GM21619 (cell line): ENCODE measurements around the gene FAF1.
A peak's percentile ranks its signal among the peaks of the same experiment; 100 is the strongest.
"Not testable (repeated sequence)": the region's sequence is repeated elsewhere in the genome, so short reads cannot be mapped to it uniquely, and the experiment has no call there.

Experiments used
- ATAC-seq: cut with Tn5 transposase; IDR thresholded peaks from one replicate; pipeline ENCODE4 v1.9.1; 2021; ENCODE audit not compliant: unreplicated experiment

FAF1 gene

GRCh38 chr1:50591598-50591997, 368.5 kb downstream of the FAF1 start:
- no peak for ATAC-seq

DNA sequence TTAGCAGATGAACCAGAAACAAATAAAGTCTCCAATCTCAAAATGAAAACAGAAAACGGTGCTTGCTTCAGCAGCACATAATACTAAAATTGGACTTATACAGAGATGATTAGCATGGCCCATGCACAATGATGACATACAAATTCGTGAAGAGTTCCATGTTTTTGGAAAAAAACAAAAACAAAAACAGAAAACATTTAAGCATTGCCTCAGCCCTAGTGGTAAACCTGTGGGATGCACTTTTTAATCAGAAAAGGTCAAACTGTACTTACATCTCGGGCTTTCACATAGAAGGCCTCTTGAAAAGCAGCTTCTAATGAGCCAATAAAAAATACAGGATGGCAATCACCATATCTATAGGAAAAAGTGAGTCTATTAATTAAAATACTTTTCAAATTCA, 377.7 kb downstream of the FAF1 start:
- no peak for ATAC-seq

DNA sequence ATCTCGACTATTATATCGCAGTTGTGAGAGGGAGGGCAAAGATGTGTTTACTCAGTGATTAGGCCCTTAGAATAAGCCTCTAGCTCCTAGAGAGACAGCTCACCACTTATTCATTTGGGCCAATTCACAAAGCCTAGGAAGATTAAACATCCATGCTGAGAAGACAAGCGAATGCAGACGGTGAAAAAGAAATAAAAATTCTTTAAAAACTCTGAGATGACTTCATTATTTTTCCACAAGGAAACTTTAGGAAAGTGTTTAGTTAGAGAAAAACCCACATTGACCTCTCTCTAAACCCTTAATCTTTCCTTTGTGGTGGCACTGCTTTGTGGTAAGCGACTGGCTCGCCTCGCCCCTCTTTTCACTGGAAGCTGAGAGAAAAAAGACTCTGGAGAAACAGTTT, 390.0 kb downstream of the FAF1 start:
- ATAC-seq: no peak

GRCh38 chr1:50568782-50569181, 391.3 kb downstream of the FAF1 start:
- ATAC-seq: no peak

DNA sequence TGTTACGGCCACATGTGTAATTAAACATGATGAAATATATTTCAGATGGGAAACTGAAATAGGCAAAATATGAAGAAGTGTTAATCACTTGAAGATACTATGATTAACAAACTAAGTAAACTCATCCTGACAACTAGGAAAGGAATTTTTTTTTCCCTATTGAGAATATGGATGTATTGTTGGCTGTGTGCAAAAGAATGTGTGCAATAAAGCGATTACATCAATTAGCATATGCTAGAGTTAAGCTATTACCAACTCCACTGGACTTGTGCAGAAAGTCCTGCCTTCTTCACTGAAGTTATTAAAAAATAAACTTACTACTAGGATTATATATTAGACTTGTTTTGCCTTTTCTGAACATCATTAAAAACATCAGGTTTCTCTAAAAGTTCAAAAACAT, 393.7 kb downstream of the FAF1 start:
- no peak for ATAC-seq

GRCh38 chr1:50564417-50564816, 395.6 kb downstream of the FAF1 start:
- no peak for ATAC-seq

GRCh38 chr1:50562106-50562505, 398.0 kb downstream of the FAF1 start:
- ATAC-seq: no peak

GRCh38 chr1:50559421-50559820, 400.6 kb downstream of the FAF1 start:
- no peak for ATAC-seq

DNA sequence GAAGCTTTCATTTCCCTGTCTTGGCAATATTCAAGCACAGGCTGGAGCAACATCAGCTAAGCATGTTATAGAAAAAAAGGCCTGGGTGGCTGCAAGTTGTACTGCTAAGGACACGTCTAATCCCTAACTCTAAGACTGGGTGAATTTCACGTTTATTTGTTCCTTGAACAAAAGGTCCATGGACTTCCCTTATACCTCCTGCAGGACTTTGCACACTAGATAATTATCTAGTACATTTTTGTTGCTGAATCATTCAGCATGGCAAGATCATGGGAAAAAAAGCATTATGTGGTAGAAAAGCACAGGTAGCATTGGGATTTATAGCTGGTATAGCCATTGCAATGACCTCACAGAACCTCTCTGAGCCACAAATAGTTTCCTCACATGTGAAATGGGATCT, 406.1 kb downstream of the FAF1 start:
- ATAC-seq: no peak

DNA sequence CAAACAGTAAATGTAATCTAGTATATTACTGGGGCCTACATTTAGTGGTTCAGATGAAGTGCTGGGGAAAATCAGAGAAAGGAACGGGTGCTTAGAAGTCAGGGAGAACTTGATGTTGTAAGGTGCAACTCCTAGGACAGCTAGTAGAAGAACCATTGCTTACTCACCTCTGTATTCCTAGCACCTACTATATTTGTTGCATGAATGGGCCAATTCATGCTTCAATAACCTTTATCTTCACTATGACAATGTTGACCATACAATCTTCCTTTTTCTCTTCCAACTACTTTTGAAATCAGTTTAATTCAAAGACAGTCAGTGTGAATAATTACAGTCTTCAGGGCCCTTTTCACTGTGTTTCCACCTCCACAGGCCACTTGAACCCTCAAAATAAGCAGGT, 411.8 kb downstream of the FAF1 start:
- ATAC-seq: no peak

DNA sequence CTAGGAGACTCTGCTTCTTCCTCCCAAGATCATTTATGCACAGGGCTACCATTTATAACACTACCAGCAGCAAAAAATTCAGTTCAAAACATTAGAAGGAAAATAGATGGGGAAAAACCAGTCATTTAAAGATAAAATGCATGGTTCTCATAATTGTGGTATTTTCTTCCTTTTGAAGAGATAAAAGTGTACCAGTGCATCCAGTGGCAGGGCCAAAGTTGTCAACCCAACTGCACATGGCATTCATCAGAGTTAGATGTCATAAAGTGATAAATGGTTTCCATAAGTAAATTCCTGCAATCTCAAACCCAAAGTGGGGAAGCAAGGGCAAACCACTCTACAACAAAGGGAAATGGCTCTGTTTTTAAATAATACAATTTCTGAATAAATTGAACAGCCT, 417.7 kb downstream of the FAF1 start:
- ATAC-seq: no peak

DNA sequence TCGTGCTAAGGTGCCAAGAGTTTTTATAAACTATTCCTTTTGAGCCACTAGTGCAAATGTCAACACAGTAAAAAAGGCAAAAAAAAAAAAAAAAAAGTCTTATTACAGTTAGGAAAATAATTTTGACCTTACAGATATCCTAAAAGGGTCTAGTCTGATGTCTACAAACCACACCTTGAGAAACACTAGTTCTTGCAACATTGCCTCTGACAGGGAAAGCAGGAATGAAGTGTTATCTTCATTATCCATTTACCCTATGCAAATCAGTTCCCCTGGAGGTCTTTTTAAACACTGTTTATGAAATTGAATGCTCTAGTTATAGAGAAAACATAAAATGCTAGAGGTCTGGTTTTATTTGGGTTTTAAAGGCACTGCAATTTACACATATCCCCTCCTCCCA, 421.6 kb downstream of the FAF1 start:
- ATAC-seq: no peak

- ATAC-seq: no peak
Measured at GRCh38 chr1:50531601-50532000, 428.5 kb downstream of the FAF1 start.

DNA sequence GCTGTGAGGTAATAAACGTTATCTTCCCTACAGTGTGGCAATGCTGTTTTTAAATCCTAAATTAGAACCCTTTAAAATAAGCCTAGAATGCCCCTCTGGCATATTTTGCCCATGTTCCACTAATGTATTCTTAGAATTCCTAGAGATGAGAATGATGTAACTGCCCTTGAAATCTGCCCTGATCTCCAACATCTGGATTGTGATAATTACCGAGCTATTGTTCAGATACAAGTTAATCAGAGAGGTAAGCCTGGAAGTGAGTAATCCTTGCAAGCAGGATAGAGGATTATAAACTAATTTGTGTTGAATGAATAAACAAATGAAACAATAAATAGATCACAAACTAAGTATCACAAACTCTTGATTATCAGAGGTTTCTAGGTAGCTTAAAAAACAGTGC, 429.0 kb downstream of the FAF1 start:
- ATAC-seq: no peak

DNA sequence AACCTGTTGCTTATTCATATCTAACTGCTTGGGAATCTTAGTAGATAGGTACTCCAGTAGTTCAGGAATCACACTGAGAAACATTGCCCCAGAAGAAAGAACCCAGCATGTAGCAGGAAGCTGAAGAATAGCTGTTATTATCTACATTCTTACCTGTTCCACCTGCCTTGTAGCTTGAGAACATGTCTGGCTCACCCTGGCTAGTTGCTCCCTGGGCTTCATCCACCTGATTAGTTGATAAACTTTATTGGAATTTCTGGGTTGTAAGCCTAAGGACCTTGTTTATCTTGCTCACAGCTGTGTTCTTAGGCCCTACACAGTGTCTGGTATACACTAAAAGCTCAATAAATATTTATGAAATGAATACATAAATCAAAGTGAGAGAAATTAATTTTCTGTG, 430.6 kb downstream of the FAF1 start:
- no peak for ATAC-seq

GRCh38 chr1:50527987-50528320, 432.1 kb downstream of the FAF1 start:
- ATAC-seq: not testable (repeated sequence)

GRCh38 chr1:50527249-50527986, 432.6 kb downstream of the FAF1 start:
- peak; percentile 87 for ATAC-seq

GRCh38 chr1:50526431-50526830, 433.6 kb downstream of the FAF1 start:
- ATAC-seq: no peak

DNA sequence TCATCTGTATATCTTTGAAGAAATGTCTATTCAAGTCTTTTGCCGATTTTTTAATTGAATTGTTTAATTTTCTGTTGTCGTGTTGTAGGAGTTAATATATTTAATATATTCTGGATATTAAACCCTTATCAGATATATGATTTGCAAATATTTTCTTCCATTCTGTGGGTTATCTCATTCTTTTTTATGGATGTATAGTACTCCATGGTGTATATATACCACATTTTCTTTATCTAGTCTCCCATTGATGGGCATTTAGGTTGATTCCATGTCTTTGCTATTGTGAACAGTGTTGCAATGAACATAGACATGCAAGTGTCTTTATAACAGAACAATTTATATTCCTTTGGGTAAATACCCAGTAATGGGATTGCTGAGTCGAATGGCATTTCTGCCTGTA, 436.5 kb downstream of the FAF1 start:
- no peak for ATAC-seq

DNA sequence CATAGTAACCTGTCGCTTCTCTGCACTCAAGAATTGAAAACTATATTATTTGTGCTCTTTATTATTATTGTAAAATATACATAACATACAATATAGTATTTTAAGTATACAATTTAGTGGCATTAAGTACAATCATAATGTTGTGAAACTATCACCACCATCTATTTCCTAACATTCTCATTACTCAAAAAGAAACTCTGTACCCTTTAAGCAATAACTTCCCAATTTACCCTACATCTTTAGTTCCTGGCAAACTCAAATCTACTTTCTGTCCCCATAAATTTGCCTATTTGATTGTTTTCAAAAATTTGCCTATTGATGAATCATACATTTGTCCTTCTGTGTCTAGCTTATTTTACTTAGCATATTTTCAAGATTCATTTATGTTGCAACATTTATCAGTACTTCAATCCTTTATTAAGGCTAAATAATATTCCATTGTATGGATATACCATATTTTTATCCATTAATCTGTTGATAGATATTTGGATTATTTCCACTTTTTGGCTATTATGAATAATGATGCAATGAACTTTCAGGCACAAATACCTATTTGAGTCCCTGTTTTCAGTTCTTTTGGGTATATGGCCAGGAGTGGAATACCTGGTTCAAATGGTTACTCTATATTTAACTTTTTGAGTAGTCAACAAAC, 437.2 kb downstream of the FAF1 start:
- no peak for ATAC-seq

GRCh38 chr1:50521703-50522102, 438.4 kb downstream of the FAF1 start:
- ATAC-seq: no peak

GRCh38 chr1:50517488-50517887, 442.6 kb downstream of the FAF1 start:
- no peak for ATAC-seq

DNA sequence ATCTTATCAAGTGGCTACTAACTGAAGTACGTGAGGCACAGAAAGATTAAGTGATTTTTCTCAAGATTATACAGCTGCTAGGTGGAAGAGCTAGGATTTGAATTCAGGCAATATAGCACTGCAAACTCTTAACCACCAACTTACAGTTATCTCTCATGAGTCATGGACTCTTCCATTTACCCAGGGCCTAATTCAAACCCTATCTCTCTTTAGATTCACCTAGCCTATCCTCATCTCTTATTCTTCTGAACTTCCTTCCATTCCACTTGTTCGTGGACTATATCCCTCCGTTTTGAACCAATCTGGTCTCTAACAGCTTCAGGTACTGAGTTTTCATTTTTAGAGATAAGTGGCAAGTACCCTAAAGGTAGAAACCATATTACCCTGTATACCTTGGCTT, 444.0 kb downstream of the FAF1 start:
- ATAC-seq: no peak
